ENCODE measurements around the gene MAP3K14.

Gene MAP3K14

DNA sequence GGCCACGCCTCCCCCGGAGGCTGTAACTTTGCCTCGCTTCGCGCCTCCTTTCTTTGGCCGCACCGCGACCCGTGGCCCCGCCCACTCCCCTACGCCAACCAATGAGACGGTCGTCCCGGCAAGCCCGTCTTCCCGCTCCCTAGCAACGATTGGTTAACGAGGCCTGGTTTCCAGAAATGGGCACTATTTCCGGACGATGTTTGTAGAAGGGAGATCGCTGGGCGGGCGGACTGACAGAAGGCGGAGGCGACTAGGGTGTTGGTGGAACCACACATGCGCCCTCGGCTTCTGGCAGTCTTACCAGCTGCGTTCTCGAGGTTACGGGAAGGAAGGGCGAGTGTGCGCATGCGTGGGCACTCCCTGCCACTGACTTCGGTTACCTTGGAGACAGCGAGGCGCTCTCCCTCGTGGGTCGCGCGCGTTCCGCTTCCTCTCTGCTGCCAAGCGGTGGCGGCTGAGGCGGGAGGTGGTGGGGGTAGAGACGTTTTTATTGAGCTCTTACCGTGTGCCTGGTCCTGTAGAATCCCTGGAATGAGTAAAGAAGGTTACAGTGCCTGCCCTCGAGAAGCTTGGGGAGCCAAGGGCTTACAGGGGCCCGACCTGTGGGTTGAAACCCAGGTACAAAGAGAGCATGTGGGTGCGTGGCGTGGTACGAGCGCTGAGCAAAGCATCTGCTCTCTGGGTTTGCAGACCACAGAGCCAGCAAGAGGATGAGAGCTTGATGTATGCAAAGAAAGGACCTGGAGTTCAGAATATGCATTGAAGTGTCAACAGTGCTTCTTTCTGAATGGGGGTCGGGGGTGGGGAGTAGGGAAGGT, 500 bp upstream of the MAP3K14 start:
- in situ Hi-C loops (cut with MboI; ENCODE audit: low sequenced_read_pairs): no loop called here

GRCh38 chr17:45315648-45316433, 979 bp downstream of the MAP3K14 start:
- in situ Hi-C loops (cut with MboI; ENCODE audit: low sequenced_read_pairs): no loop called here

DNA sequence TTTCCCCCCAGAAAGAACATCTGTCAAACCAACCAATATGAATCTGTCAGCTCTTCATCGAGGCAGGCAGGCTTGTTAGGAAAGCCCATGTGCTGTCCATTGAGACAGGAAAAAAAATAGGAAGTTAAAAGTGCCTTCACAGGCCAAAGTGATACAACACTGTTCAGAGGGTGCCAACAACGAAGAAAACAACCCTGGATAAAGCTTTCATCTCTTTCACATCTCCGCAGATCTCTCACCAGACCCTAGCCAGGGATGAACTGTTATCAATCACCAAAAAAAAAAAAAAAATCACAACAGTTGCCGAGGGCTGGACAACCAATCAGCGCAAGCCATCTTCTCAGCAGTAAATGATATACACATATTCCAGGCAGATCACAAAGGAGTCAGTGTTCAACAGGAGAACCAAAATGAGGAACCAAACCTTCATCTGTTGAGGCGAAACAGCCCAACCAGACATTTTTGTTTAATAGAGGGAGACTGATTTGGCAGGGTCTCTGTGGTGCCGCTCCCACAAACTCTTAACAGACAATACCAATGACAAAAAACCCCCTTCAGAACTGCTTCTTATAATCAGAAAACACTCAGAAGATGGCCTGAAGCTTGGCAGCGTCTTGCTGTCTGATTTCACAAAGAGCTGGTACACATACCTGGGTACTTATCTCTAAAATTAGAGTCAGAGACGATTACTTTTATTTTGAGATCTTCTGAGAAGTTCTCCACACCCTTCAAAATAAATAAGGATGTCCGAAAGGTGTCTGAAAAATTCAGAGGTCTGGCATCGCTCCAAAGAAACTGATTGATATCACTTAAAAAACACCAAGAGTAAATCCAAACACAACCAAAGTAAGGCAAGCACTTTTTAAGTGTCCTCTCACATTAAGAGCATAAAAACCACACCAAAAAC, 1.8 kb downstream of the MAP3K14 start:
- in situ Hi-C loops (cut with MboI; ENCODE audit: low sequenced_read_pairs): no loop called here

GRCh38 chr17:45313996-45314740, 2.7 kb downstream of the MAP3K14 start:
- in situ Hi-C loops (cut with MboI; ENCODE audit: low sequenced_read_pairs): no loop called here

DNA sequence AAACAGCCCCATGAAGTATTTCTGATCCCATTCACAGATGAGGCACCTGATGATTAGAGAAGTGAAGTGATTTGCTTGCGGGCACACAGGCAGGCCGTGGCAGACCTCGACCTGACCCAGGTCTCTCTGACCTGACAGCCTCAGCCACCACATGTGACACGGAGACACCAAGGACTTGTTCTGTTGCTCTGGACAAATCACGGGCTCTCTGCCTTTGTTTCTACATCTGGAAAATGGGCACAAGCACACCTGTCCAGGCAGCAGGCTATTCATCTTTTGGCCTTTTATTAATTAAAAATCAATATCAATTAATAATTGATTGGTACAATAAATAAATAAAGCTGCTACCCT, 3.4 kb downstream of the MAP3K14 start:
- in situ Hi-C loops (cut with MboI; ENCODE audit: low sequenced_read_pairs): no loop called here

GRCh38 chr17:45312477-45313420, 4.1 kb downstream of the MAP3K14 start:
- in situ Hi-C loops (cut with MboI; ENCODE audit: low sequenced_read_pairs): no loop called here

DNA sequence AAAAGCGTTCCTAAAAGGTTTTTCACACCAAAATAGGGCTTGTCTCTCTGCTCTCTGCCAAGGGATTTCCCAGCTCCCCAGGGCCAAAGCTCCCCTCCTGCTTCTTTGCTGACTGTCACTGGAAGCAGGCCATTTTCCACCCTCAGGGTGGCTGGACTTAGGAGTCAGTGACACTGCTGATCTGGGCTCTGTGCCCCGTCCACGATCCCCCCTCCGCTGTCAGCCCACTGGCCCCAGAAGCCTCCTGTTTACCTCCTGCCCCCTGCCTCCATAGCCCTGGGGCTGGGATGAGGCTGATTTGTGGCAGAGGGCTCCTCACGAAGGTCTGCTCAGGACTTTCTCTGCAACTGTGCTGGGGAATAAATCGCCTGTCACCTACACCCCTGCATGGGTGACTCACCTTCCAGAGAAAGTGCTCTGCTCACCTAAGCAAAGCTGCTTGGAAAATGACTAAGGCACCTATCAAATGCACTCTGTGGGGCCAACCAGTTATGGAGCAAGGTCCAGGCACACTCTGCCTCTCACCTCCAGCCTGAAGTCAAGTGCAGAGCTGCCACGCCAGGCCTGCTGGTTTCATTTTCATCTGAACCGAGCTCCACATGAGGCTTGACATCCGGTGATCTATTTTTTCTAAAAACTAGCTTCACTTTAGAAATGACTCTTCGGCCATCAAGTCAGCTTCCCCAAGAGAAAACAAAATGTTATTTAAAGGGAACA, 4.9 kb downstream of the MAP3K14 start:
- in situ Hi-C loops (cut with MboI; ENCODE audit: low sequenced_read_pairs): no loop called here

DNA sequence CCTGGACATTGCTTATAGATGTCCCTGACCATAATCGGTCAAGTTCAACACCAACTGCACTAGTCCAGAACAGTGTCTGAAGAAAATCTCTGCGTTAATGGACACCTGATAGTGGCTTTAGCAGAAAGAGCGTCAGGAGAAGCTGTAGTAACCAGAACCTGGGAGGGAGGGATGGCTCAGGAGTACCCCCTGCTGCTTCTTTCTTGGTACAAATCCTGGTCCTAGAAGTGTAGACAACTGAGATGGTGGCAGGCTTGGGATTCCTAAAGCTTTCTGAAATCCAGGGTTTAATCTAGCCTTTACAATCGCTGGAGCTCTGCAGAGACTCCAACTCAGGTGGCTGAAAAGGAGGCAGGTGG, 5.4 kb downstream of the MAP3K14 start:
- in situ Hi-C loops (cut with MboI; ENCODE audit: low sequenced_read_pairs): no loop called here

DNA sequence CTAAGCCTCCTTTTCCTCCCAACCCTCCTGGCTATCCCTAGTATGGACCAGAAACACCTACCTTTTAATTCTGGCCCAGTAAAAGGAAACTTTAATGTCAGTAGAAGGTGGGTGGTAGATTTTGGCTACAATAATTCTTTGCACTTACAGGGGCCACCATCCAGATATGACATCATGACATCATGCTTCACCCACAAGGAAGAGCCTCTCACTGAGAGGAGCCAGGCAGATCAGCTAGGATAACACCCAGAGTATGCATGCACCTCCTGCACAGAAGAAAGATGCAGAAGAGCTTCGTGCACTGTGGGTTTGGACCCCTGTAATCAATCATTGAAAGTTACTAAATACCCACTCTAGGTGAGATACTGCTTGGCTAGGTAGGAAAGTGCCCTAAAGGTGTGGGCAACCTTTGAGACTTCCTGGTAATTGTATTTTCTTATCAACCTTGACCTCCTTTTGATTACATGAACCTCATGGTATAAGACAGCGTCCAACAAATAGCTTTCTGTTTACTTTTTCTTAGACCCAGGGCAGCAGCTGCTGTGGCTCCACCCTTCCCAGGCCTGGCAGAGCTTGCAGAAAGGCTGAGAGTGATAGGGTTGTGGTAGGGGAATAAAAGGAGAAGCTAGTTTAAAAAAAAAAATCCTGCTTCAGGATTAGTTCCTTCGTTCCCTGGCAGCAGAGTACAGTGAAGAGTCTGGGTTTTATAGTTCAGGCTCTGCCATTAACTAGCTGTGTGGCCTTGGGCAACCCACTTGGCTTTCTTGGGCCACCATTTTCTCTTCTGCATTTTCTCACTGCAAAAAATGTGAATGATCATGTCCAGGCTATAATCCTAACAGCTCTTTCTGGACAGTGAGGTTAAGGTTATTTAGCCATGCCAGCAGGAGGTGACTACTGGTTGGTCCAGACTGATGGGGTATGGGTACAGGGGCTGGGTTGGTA, 6.2 kb downstream of the MAP3K14 start:
- in situ Hi-C loops (cut with MboI; ENCODE audit: low sequenced_read_pairs): no loop called here

DNA sequence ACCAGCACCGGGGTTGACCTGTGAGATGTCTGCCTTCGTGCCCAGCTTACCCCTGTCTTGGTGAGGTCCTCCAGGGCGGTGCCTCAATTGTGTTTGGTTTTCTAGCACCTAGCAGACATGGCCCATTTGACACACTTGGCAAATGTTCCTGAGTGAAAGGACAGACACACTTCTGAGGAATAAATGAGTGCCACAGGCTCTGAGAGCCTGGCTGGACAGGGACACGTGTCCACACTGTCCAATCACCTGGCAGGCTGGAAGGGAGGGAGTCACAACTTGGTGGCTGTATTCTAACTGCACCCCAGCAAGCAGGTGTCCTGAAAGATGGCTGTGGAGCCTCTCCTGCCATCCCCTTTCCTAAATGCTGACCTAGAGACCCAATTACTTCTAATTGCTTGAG, 7.4 kb downstream of the MAP3K14 start:
- in situ Hi-C loops (cut with MboI; ENCODE audit: low sequenced_read_pairs): no loop called here

DNA sequence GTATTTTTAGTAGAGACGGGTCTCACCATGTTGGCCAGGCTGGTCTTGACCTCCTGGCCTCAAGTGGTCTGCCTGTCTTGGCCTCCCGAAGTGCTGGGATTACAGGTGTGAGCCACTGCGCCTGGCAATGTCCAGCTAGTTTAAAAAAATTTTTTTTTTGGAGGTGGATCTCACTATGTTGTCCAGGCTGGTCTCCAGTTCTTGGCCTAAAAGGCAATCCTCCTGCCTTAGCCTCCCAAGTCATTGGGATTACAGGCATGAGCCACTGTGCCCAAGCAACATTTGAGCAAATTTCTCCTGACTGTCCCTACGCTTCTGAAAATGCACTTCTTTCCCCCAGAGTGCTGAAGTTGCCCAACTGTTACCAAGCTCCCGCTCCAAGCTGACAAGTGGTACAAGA, 8.0 kb downstream of the MAP3K14 start:
- in situ Hi-C loops (cut with MboI; ENCODE audit: low sequenced_read_pairs): no loop called here

DNA sequence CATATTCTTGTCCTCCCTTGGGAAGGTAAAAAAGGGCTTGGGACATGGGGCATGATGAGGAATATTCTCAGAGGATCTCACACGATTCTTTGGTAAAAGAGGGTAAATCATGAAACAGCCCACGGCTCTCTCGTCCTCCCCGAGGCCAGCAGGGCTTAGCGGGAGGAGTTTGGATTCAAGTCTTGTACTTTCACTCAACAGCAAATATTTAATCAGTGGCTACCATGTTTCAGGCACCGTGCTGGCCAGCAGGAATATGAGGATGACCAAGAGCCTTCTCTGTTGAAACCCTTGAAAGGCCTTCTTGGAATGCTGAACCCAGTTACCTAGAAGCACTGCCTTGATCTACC, 8.8 kb downstream of the MAP3K14 start:
- in situ Hi-C loops (cut with MboI; ENCODE audit: low sequenced_read_pairs): no loop called here

DNA sequence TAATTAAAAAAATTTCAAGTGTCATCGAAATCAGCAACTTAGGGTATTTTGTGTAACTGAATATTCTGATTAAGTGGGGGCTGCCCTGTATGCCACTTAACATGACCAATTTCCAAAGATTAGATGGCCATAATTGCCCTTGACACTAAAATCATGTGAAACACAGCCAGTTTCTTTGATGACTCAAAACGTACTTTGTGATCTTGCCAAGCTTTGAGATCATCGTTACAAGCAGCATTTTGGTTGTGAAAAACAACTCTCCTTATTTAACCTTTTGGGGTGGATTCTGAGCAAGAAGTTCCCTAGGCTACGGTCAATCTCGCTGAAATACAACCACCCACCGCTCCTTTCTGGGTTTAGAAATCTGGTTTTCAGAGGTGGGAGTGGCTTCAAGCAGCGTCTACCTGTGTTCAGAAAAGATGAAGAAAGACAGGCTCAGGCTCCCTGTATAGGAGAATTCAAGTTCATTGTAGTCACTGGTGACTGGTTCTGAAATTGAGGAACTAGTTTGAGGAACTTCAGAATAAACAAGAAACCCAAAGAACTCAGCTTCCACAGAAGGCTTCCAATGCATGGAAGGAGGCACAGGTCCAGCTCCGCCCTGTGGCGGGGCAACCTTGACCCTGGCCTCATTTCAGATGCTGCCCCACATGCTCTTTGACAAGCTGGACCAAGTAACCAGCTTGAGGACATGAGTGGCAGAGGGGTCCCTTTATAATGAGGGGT, 9.4 kb downstream of the MAP3K14 start:
- in situ Hi-C loops (cut with MboI; ENCODE audit: low sequenced_read_pairs): no loop called here

GRCh38 chr17:45306623-45307022, 10.2 kb downstream of the MAP3K14 start:
- in situ Hi-C loops (cut with MboI; ENCODE audit: low sequenced_read_pairs): no loop called here

DNA sequence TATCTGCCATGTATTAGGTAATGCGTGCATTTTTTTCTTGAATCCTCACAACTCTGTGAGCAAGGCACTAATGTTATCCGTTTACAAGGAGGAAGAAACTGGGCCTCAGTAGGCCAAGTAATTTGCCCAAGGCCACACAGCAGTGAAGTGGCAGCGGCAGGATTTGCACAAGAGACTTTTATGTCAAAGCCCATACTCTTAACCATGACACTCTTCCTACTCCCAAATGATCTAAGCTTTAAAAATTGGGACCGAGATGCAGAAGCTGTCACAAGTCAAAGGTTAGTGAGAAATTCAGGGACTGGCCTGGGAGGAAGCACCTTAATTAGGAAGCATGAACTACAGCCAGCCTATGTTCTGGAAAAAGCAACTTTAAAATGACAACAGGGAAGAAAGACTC, 10.7 kb downstream of the MAP3K14 start:
- in situ Hi-C loops (cut with MboI; ENCODE audit: low sequenced_read_pairs): no loop called here

DNA sequence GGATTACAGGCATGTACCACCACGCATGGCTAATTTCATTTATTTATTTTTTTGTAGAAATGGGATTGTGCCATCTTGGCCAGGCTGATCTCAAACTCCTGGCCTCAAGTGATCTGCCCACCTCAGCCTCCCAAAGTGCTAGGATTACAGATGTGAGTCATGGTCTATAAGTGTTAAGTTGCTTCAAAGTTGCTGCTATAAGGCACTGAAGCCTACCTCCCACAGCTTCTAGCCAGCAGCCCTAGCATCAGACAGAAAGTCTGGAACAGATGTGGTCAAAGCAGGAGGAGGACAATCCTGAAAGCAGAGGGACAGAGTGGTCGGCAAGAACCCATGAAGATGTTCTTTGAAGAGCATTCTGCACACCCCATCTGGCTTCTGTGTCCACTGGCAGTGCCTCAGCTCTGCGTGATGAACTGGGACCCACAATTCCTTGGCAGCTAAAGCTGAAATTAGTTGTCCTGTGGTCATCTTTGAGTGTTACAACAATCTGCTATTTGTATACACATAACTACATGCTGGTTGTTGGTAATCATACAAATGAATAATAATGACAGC, 11.2 kb downstream of the MAP3K14 start:
- in situ Hi-C loops (cut with MboI; ENCODE audit: low sequenced_read_pairs): no loop called here

DNA sequence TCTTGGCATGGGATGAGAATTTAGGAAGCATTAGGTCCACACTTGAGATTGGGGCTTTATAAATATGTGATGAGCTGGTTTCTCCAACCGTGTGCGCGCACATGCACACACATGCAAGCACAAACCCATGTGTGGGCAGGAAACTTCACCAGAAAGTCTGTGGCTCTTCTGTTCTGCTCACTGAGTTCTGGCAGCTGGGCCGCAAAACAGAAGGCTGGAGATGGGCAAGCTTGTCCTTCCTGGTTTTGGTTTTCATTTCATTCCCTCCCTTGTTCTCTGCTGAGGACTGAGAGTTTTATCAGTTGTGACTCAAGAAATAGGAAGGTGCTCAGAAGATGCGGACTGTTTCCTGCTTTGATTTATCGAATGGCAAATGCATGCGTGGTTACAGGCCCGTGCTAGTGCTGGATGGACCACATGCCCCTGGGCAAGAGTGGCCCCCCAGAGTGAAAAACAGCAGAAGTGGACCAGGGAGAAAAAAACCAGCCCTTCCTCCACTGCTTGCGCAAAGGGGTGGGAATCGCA, 14.1 kb downstream of the MAP3K14 start:
- in situ Hi-C loops (cut with MboI; ENCODE audit: low sequenced_read_pairs): no loop called here

All from hTERT RPE-1 (cell line).